ENCODE data around the gene DUSP14.
"Not testable (repeated sequence)": the region's sequence is repeated elsewhere in the genome, so short reads cannot be mapped to it uniquely, and the experiment has no call there.

The DUSP14 gene, protein sequence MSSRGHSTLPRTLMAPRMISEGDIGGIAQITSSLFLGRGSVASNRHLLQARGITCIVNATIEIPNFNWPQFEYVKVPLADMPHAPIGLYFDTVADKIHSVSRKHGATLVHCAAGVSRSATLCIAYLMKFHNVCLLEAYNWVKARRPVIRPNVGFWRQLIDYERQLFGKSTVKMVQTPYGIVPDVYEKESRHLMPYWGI

DNA sequence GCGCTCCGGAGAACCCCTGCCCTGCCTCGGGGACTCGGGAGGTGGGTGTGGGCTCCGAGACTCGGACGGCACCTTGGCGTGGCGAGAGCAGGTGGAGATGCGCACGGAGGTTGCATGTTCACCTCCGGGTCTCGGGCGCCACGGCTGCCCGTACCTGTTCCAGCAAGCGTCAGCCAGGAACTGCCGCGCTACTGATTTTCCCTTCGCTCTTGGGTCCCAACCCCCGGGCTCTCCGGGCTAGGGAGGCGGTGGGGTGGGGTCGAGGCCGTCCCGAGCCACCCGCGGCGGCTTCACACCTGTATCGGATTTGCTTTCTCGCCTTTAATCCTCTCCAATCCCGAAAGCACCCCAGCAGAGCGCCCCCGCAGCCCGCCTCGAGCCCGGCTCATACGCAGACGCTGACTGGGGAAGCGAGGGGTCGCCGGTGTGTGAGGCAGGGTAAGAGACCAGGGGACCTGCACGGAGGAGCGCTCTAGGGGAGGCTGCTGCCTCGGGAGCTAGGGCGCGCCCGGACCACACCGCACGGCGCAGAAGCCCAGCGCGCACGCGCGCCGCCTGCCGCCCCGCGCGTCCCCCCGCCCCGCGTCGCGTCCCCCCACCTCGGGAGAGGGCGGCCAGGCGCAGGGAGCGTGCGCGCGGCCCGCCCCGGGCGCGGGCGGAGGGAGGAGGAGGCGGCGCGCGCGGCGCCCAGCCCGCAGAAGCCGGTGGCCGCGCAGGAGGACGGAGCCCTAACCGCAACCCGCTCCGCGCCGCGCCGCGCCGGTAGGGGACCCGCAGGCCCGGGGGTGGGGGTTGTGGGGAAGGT, at the start of gene DUSP14:
Gene DUSP14, plus strand, starts transcription at position 695 of the 805 bp plus-strand sequence. CDS start 22,382 bp downstream, outside the sequence.
- DNase-seq (ENCODE audit: low spot score) = peak; percentile 65

DNA sequence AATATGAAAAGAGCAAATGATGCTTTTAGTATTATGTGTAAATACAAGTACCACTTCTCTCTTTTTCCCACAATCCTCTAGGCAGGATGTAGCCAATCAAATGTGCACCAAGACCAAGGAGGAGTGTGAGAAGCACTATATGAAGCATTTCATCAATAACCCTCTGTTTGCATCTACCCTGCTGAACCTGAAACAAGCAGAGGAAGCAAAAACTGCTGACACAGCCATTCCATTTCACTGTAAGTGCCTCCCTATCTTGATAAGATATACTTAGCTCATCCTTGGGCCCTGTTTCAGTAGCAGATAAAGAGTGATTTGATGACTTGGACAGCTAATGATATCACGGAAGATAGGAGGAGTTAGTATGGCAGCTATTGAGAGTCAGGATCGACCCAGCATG, 49.3 kb upstream of the DUSP14 start:
- DNase-seq (ENCODE audit: low spot score) = no peak

DNA sequence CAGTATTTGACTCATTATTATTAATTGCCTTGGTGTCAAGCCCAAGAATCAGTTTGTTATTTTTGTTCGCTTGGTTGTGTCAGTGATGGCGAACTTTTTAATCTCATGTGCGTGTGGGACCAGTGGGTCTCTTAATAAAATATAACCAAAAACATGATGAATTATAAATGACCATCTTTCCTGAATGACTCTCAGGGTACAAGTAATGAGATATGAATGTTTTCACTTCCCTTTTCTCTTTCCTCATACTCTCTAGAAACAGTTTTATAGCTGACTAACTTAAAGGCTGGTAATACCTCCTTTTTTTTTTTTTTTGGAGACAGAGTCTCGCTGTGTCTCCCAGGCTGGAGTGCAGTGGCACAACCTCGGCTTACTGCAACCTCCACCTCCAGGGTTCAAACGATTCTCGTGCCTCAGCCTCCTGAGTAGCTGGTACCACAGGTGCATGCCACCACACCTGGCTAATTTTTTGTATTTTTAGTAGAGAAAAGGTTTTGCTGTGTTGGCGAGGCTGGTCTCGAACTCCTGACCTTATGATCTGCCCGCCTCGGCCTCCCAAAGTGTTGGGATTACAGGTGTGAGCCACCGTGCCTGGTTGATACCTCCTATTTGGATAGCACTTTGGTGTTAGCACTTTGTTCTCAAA, 48.2 kb upstream of the DUSP14 start:
- DNase-seq (ENCODE audit: low spot score) = not testable (repeated sequence)

DNA sequence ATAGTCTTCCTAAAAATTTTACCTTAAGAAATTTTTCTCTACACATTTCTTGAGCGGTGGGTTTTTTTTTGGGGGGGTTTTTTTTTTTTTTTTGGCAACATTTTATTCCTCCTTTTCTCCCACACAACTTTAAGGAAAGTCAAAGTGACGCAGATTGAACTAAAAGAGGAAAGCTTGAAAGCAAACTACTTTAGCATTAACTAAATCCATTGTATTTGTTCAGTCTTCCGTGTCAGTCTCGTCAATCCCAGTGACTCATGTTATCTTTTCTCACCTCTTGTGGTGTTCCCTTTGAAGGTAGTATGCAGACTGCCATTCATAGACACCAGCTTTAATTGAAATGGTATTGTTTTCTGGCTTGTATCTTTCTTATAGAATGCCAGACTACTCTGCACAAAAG, 43.7 kb upstream of the DUSP14 start:
- no peak for DNase-seq (ENCODE audit: low spot score)

DNA sequence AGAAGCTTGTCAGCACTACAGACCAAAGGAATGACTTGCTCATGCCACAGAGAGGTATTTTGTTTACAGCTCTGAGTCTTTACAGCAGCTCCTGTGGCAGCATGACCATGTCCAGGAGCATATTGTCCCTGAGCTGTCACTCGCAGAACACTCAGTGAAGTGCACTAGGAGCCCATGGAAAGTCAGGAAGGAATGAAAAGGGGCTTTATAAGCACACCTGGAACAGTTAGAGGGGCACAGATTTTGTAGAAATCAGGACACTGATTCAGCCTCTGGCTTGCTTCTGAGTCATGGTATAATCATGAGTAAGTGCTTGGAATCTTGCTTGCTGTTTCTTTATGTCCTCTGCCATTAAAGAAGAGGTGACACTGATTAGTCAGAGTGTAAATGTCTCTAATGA, 42.0 kb upstream of the DUSP14 start:
- no peak for DNase-seq (ENCODE audit: low spot score)

DNA sequence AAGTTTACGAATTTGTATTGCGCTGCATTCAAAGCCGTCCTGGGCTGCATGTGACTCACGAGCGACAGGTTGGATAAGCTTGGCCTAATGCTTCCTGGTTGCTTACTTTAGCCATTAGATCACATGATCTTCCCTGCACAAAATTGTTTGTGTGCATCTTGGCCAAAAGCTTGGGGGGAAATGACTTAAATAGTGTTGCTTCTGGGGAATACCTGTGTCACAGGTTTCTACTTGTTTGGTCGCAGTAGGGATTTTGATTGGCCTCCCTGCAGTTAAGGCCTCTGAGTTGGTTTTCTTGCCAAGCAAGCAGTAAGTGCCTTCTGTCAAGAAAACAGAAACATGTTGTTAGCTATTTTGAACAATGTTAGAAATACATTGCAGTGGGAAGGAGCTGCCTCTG, 39.6 kb upstream of the DUSP14 start:
- no peak for DNase-seq (ENCODE audit: low spot score)

DNA sequence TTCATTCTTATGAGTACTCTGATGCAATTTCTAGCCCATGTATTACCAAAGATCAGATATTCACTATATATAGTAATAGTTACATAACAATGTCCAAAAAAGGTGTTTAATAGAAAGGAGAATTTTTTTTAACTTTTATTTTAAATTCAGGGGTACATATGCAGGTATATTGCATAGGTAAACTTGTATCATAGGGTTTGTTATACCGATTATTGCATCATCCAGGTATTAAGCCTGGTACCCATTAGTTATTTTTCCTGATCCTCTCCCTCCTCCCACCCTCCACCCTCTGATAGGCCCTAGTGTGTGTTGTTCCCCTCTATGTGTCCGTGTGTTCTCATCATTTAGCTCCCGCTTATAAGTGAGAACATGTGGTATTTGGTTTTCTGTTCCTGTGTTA, 31.9 kb upstream of the DUSP14 start:
- not testable (repeated sequence) for DNase-seq (ENCODE audit: low spot score)

DNA sequence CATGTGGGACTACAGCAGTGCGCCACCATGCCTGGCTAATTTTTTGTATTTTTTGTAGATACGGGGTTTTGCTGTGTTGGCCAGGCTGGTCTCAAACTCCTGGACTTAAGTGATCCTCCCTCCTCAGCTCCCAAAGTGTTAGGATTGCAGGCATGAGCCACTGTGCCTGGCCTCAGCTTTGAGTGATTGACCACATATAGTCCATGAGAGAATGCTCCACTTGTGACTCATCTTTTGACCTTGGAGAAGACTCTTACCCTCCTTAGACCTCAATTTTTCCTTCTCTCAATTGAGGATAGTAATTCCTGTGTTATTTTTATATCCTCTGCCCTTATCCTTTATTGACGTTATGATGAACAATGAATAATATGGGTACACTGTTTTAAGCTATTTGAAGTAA, 30.9 kb upstream of the DUSP14 start:
- no peak for DNase-seq (ENCODE audit: low spot score)

DNA sequence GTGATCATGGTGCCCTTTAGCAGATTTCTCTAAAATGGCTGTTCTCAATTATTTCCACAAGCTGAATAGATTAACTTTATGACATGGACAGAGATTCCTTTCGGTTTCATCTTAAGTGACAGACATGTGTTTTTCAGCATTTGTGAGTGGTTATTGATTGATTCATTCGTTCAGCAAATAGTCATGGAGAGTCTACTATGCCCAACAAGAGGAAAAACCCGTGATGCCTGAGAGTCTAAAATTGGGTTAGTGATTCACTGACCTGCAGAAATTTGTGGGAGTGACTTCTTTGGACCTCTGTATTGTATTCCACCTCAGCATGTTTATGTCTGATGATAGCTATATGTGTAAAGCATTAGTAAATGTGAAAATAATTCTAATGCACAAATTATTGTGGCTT, 28.0 kb upstream of the DUSP14 start:
- DNase-seq (ENCODE audit: low spot score) = no peak

DNA sequence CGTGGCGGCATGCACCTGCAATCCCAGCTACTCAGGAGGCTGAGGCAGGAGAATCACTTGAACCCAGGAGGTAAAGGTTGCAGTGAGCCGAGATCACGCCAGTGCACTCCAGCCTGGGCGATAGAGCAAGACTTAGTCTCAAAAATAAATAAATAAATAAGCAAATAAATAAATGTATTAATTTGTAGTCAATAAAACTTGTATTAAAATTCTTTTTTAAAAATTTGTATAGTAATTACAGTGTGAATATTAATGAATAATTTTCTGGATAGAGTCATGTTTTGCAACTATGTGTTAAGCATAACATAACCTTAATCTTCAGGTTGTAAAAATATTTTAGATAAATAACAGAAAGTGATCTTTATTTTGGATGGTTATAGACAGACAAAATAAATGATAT, 27.2 kb upstream of the DUSP14 start:
- no peak for DNase-seq (ENCODE audit: low spot score)

DNA sequence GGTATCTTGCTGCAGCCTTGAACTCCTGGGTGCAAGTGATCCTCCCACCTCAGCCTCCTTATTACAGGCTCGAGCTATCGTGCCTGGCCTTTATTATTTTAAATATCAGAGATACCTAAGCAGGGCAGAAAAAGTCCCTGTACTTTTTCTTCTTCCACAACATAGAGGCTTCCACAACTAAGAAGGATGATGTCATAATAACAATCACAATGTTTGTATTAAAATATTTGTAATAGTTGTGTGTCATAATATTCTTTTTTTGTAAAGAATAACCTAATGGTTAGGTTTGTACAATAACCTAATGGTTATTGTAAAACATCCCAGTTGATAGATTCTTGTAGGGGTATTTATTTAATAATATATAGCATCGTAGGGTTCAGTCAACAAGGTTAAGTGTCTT, 26.7 kb upstream of the DUSP14 start:
- DNase-seq (ENCODE audit: low spot score) = no peak

DNA sequence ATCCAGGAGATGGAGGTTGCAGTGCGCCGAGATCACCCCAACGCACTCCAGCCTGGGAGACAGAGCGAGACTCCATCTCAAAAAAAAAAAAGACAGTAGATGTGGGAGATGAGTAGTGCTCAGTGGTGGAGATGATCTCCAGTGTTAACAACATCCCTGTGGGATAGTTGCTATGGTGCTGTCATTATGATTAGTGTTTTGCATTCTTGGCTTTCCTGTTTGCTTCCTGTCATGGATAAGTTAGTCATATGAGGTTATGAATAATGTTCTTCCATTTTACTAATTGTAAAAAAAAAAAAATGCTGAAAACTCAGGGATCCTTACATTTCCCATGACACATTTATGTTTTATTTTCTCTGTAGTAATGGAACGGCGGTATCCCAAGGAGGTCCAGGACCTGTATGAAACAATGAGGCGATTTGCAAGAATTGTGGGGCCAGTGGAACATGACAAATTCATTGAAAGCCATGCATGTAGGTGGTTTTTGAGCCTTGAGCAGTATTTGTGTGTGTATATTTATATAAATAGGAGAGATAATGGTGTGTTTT, 24.5 kb upstream of the DUSP14 start:
- no peak for DNase-seq (ENCODE audit: low spot score)

DNA sequence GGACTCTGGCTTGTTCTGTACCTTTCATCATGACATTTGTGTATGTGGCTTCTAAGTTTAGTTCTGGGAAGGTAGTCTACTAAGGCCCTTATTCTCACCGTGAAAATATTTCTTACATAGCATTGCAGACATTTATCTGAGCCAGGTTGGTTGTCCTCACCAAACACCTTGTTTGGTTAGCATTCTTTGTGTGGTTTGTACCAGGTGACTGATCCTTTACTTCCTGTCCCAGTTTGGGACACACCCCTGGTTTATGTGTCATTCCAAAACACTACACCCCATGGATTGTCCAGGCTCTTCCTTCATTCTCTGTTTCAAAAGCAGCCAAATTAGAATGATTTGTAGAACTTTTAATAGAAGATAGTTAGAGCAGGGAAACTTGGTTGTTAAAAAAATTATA, 23.2 kb upstream of the DUSP14 start:
- no peak for DNase-seq (ENCODE audit: low spot score)

DNA sequence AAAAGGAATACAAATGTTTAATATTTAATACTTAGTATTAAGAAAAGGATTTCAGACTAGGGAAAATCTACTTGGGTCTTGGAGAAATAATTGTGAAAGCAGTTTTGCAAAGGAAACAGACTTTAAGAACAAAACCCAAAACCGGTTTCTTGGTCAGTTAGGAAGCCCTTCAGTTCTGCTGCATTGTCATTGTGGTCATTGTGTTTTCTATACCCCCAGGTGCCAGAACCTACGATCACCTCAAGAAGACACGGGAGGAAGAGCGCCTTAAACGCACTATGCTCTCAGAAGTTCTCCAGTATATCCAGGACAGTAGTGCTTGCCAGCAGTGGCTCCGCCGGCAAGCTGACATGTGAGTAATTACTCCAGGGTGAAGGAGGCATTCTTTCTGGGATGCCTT, 19.5 kb upstream of the DUSP14 start:
- no peak for DNase-seq (ENCODE audit: low spot score)

DNA sequence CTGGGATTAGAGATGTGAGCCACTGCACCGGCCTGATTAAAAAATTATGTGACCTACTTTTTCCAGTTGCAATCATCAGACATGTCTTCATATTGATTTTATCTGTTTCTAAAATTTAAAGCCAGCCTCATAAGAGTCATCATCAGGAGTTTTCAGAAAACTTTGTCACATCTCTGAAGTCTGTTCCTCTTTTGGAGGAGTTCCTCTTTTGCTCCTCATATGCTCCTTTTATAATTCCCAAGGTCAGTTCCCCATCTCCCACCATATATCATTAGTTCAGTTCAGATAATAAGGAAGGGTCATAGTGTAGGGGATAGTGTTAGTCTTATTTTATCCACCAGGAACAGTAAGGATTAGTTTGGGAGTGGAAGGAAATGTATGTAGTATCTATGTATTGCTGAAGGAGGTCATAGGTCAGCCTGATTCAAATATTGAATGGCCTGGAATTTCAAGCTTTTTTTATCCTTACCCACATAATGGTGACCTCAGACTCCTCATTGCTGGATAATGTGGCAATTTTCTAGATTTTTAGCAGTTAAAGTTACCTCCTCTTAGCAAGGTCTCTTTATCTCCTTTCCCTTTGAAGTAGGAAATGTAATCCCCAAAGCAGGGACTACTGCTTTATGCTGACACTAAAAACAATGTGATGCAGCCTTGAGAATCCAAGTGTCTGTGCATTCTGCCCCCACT, 13.8 kb upstream of the DUSP14 start:
- no peak for DNase-seq (ENCODE audit: low spot score)

DNA sequence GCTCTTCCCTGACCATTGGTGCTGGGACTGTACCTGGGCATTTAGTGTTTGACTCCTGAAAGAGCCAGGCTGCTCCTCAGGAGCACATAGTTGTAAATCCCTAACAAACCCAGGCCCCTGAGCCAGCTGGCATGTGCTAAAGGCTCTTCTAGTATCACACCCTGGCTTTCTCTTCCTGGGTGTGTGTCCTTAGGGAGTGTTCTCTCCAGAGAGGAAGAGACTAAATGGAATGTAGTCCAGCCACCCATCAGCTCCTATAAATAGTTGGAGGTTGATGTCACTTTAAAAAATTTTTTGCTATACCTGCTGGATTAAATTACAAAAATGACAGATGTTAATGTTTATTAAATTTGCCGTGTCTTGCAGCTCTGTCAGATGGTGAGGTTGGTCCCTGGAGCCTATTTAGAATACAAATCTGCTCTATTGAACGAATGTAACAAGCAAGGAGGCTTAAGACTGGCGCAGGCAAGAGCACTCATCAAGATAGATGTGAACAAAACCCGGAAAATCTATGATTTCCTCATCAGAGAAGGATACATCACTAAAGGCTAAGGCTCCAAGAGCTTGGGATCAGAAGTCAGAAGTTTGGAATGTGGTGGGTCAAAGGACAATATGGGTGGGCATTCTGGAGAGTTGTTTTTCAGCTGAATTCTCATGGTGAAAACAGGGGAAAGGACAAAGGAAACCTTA, 13.1 kb upstream of the DUSP14 start:
- DNase-seq (ENCODE audit: low spot score) = no peak

DNA sequence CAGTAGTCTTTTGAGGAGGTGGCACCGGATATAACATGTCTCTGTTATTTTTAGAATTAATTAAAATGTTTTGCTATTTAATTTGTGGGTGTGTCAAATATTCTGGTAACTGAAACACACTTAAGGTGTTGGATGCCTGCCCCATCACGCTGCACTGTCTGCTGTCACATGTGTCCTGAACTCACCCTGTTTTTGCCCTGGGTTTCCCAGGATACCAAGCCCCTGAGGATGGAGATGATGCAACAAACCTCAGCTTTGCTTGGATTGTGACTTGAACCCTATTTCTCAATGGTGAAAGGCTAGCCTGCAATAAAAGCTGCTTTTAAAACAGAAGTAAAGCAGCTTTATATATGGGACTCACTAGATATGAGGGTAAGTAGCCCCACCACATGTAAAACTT, 11.5 kb upstream of the DUSP14 start:
- DNase-seq (ENCODE audit: low spot score) = no peak

DNA sequence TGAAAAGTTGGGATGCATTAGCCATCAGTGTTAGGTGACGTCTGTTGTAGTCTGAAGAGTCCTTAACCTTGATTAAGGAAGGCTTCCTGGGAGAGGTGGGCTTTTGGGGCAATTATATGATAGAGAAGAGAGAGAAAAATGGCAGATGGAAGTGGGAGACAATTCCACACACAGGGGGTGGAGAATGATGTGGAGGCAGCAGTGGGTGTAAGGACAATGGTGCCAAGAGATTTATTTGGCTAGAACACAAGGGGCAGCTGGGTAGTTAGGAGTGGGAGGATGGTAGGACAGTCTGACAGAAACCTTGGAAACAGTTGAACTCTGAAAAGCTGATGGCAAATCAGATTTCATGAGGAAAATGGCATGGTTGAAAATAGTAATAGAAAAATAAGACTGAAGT, 10.7 kb upstream of the DUSP14 start:
- no peak for DNase-seq (ENCODE audit: low spot score)

DNA sequence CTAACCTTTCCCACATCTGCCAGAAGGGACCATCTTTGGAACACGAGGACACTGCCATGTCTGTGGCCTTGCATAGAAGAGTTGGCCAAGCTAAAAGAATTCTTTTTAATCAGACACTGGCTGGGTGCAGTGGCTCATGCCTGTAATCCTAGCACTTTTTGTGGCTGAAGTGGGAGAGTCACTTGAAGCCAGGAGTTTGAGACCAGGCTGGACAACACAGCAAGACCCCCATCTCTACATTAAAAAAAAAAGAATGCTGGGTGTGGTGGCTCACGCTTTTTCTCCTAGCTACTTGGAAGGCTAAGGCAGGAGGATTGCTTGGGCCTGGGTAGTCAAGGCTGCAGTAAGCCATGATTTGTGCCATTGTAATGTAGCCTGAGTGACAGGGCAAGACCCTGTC, 9.3 kb upstream of the DUSP14 start:
- DNase-seq (ENCODE audit: low spot score) = no peak

DNA sequence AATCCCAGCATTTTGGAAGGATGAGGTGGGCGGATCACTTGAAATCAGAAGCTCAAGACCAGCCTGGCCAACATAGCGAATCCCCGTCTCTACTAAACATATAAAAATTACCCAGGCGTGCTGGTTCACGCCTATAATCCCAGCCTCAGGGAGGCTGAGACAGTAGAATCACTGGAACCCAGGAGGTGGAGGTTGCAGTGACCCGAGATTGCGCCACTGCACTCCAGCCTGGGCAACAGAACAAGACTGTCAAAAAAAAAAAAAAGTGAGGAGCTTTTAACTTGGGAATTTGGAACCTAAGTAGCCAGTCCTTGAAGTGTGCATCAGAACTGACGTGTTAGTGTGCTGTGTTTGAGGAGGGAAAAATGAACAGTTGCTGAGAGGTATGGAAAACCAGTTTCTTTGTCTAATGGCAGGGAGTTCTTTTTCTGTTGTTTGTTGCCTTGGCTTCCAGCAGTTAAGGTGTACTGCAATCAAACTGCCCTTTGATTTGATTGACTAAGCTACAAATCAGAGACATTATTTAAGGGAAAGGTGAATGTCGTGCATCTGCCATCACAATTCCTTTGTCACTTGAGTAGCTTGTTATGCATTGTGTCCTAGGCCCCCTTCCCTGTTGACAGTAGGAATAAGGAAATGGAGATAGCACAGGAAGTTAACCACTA, 8.6 kb upstream of the DUSP14 start:
- DNase-seq (ENCODE audit: low spot score) = no peak

DNA sequence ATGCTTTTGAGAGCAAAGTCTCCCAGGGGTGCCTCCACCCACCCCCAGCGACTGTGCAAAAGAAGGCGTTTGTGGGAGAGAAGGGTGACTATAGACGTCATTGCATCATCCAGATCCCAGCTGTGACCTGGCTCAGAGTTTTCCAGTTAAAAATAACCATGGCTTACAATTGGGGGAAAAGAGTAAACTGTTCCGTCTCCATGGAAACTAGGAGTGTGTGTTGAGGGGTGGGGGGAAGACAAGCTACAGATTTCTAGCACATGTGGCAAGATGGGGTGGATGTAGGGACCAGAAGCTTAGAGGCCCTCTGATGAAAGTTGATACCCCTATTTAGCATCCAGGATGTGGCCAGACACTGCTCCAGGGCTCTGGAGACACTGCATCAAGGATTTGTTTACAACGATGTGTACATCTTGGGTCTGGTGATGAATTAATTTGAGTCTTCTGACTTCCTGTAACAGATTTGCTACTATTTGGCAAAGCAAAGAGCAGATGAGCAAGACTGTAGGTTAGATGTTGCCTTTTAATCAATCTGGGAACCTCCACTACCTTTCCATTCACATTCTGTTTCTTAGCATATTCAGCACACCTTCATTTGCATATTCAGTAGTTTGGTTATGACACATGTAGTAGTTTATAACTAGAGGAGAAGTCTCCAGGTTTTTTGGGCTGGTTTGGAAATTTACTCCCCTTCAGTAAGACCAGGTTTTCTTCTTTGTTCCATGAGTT, 6.2 kb upstream of the DUSP14 start:
- peak; percentile 12 for DNase-seq (ENCODE audit: low spot score)

All from pons (tissue), 1 donor.